ENCODE data around the gene AGO4.
"Not testable (repeated sequence)": the region's sequence is repeated elsewhere in the genome, so short reads cannot be mapped to it uniquely, and the experiment has no call there.

The AGO4 gene

DNA sequence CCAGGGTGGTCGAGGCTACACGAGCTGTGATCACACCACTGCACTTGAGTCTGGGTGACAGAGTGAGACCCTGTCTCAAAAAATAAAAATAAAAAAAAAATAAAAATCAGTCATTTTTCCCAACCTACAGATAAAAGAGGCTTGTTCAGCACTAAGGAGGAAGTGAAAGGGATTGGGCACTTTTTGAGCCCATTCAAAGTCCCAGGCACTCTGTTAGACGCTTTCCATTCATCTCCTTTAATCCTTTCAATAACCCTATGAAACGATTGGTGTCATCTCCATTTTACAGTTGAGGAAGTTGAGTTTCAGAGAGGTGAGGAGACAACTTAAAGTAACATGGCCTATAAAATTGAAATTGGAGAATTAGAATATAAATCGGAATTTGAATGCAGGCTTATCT, 10.4 kb upstream of the AGO4 start:
- ChIA-PET CTCF (no interaction called here), POLR2A (ENCODE audit: low non-redundant PET) (no interaction called here)
- DNase-seq (ENCODE audit: low spot score), result no peak
- TF ChIP-seq, protein P1, sequence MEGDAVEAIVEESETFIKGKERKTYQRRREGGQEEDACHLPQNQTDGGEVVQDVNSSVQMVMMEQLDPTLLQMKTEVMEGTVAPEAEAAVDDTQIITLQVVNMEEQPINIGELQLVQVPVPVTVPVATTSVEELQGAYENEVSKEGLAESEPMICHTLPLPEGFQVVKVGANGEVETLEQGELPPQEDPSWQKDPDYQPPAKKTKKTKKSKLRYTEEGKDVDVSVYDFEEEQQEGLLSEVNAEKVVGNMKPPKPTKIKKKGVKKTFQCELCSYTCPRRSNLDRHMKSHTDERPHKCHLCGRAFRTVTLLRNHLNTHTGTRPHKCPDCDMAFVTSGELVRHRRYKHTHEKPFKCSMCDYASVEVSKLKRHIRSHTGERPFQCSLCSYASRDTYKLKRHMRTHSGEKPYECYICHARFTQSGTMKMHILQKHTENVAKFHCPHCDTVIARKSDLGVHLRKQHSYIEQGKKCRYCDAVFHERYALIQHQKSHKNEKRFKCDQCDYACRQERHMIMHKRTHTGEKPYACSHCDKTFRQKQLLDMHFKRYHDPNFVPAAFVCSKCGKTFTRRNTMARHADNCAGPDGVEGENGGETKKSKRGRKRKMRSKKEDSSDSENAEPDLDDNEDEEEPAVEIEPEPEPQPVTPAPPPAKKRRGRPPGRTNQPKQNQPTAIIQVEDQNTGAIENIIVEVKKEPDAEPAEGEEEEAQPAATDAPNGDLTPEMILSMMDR (conservative IDR thresholded peaks at IDR 0.05; ENCODE audit: low read depth), result no peak
- H3K27ac ChIP-seq, result no peak overlapping the region

DNA sequence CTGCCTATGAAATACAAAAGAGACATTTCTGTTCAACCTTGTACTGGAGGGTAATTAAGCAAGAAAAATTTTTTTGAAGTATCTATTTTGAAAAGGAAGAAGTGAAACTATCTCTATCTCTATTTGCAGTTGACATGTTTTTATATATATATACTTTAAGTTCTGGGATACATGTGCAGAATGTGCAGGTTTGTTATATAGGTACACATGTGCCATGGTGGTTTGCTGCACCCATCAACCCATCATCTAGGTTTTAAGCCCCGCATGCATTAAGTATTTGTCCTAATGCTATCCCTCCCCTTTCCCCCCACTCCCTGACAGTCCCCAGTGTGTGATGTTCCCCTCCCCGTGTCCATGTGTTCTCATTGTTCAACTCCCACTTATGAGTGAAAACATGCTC, 9.8 kb upstream of the AGO4 start:
- DNase-seq (ENCODE audit: low spot score); POLR2A ChIA-PET (ENCODE audit: low non-redundant PET); H3K27ac ChIP-seq; CTCF ChIA-PET: not testable (repeated sequence)

- H3K27ac ChIP-seq; CTCF ChIA-PET; DNase-seq (ENCODE audit: low spot score); POLR2A ChIA-PET (ENCODE audit: low non-redundant PET): not testable (repeated sequence)
Observed at GRCh38 chr1:35800167-35800887, 7.5 kb upstream of the AGO4 start.

GRCh38 chr1:35808450-35809113, 766 bp downstream of the AGO4 start:
- peak; percentile 22 for DNase-seq (ENCODE audit: low spot score)
- CTCF ChIA-PET, result no interaction called here
- POLR2A ChIA-PET (ENCODE audit: low non-redundant PET), result no interaction called here
- peak overlapping the region; percentile 74 for H3K27ac ChIP-seq
- TF ChIP-seq, protein P1 (conservative IDR thresholded peaks at IDR 0.05; ENCODE audit: low read depth), result no peak

- ChIA-PET CTCF (interaction anchor here (1.1 kb wide), 1 partner anchor 10 kb away, joined by 3 read pairs; no protein-coding TSS in a partner anchor), POLR2A (ENCODE audit: low non-redundant PET) (no interaction called here)
- no peak for DNase-seq (ENCODE audit: low spot score)
- H3K27ac ChIP-seq, result peak overlapping the region; percentile 74
- TF ChIP-seq, protein P1 (conservative IDR thresholded peaks at IDR 0.05; ENCODE audit: low read depth), result no peak
Observed at GRCh38 chr1:35809114-35810095, 1.6 kb downstream of the AGO4 start.

GRCh38 chr1:35810096-35810881, 2.5 kb downstream of the AGO4 start:
- ChIA-PET CTCF (interaction anchor here (1.1 kb wide), 1 partner anchor 9 kb away, joined by 3 read pairs; no protein-coding TSS in a partner anchor), POLR2A (ENCODE audit: low non-redundant PET) (no interaction called here)
- TF ChIP-seq, protein P1 (conservative IDR thresholded peaks at IDR 0.05; ENCODE audit: low read depth), result no peak
- H3K27ac ChIP-seq, result no peak overlapping the region
- peak; percentile 39 for DNase-seq (ENCODE audit: low spot score)

DNA sequence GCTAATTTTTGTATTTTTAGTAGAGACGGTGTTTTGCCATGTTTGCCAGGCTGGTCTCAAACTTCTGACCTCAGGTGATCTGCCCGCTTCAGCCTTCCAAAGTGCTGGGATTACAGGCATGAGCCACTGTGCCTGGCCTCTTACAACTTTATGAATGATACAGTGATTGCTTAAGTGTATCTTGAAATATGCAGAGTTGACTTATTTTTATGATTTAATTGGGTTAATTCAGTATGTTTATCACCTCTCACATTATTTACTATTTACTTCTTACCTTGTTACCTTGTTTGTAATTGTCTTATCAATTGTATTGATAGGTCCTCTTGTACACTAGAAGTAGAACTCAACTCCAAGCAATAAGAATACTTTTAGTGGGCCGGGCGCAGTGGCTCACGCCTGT, 4.9 kb downstream of the AGO4 start:
- CTCF ChIA-PET; POLR2A ChIA-PET (ENCODE audit: low non-redundant PET): not testable (repeated sequence)

More for the DNA sequence above, 4.9 kb downstream of the AGO4 start:
- H3K27ac ChIP-seq; DNase-seq (ENCODE audit: low spot score): not testable (repeated sequence)

Data from RWPE1 (cell line).